Astrocyte (in vitro differentiated cells and primary cell): ENCODE data around the gene AK5. TPM values are rescaled to one million over a fixed set of nuclear protein-coding genes. Genes with fewer than 3 reads are reported as not detected.

Source experiments
- DNase-seq: peaks from one replicate; pipeline ENCODE4 v3.0.0-alpha.2; 2010; ENCODE audit warnings: low read depth
- FAIRE-seq: peaks from 2 replicates; lab custom pipeline; 2011; peaks lifted over from hg19 to GRCh38; lab: Jason Lieb, UNC
- H2AFZ ChIP-seq: 2 replicates; pipeline ENCODE4 v1.6.0; 2012; ENCODE audit warnings: low read depth, low read length, inconsistent platforms
- H3K27ac ChIP-seq: 2 replicates; pipeline ENCODE4 v1.5.1; 2011; ENCODE audit warnings: low read depth, low read length, inconsistent platforms
- H3K27me3 ChIP-seq: 2 replicates; pipeline ENCODE4 v1.6.0; 2011; ENCODE audit warnings: low read length, inconsistent platforms; ENCODE audit not compliant: insufficient read depth
- H3K36me3 ChIP-seq: 2 replicates; pipeline ENCODE4 v1.5.1; 2011; ENCODE audit warnings: low read length, inconsistent platforms; ENCODE audit not compliant: insufficient read depth
- H3K4me1 ChIP-seq: 2 replicates; pipeline ENCODE4 v1.5.1; 2011; ENCODE audit warnings: low read length, inconsistent platforms; ENCODE audit not compliant: insufficient read depth
- H3K4me2 ChIP-seq: 2 replicates; pipeline ENCODE4 v1.6.0; 2012; ENCODE audit warnings: low read length, inconsistent platforms
- H3K4me3 ChIP-seq: 2 replicates; pipeline ENCODE4 v1.5.1; 2011; ENCODE audit warnings: low read depth, mild to moderate bottlenecking, low read length, inconsistent platforms; ENCODE audit not compliant: insufficient read depth
- H3K79me2 ChIP-seq: 2 replicates; pipeline ENCODE4 v1.6.0; 2012; ENCODE audit warnings: mild to moderate bottlenecking, low read length, inconsistent platforms; ENCODE audit not compliant: insufficient read depth
- H3K9ac ChIP-seq: 2 replicates; pipeline ENCODE4 v1.6.0; 2012; ENCODE audit warnings: mild to moderate bottlenecking, low read length, inconsistent platforms
- H3K9me3 ChIP-seq: 2 replicates; pipeline ENCODE4 v1.5.1; 2012; ENCODE audit warnings: low read depth, mild to moderate bottlenecking, low read length, inconsistent platforms; ENCODE audit not compliant: insufficient read depth
- H4K20me1 ChIP-seq: 2 replicates; pipeline ENCODE4 v1.6.0; 2012; ENCODE audit warnings: low read length, inconsistent platforms; ENCODE audit not compliant: insufficient read depth
- H3K27ac Mint-ChIP-seq: one replicate; pipeline ENCODE4 v1.8.0; 2021; ENCODE audit warnings: mild to moderate bottlenecking, mixed read lengths; ENCODE audit not compliant: unreplicated experiment
- H3K27me3 Mint-ChIP-seq: one replicate; pipeline ENCODE4 v1.8.0; 2021; ENCODE audit warnings: low read depth, mixed read lengths; ENCODE audit not compliant: unreplicated experiment
- H3K36me3 Mint-ChIP-seq: one replicate; pipeline ENCODE4 v1.8.0; 2021; ENCODE audit warnings: low read depth, mixed read lengths; ENCODE audit not compliant: unreplicated experiment
- H3K4me1 Mint-ChIP-seq: one replicate; pipeline ENCODE4 v1.8.0; 2021; ENCODE audit warnings: low read depth, mixed read lengths; ENCODE audit not compliant: unreplicated experiment
- H3K4me3 Mint-ChIP-seq: one replicate; pipeline ENCODE4 v1.8.0; 2021; ENCODE audit warnings: mild to moderate bottlenecking, moderate library complexity, mixed read lengths; ENCODE audit not compliant: unreplicated experiment
- H3K9me3 Mint-ChIP-seq: one replicate; pipeline ENCODE4 v1.8.0; 2021; ENCODE audit warnings: mild to moderate bottlenecking, mixed read lengths; ENCODE audit not compliant: unreplicated experiment
- EZH2 ChIP-seq: IDR thresholded peaks from 2 replicates; pipeline ENCODE4 v1.6.1; 2012; ENCODE audit warnings: mild to moderate bottlenecking, low read length, inconsistent platforms; ENCODE audit not compliant: insufficient read depth
- total RNA-seq: library from RNA; stranded (reverse); gene quantifications from 2 replicates; pipeline ENCODE4 v1.2.1, GENCODE V29; 2021
- TF ChIP-seq, protein P1 (sequence below): IDR thresholded peaks from 2 replicates; pipeline ENCODE4 v1.5.1; 2011; ENCODE audit warnings: low read depth, mild to moderate bottlenecking, inconsistent platforms, low read length, moderate library complexity; ENCODE audit not compliant: insufficient read depth

AK5 gene
- total RNA-seq, 1 donor from 2014 or later: 4.4 TPM

GRCh38 chr1:77461691-77462090 lies 179.9 kb downstream of the AK5 start:
- no peak overlapping the region for H3K27ac Mint-ChIP-seq
- Histone ChIP-seq H3K27me3 (no peaks in the 10 kb centered on the region), H3K27ac (no peak overlapping the region), H3K4me3 (no peak overlapping the region), H3K4me2 (no peak overlapping the region), H3K79me2 (no peaks in the 10 kb centered on the region), H3K9me3 (no peaks in the 10 kb centered on the region), H3K4me1 (no peaks in the 10 kb centered on the region), H4K20me1 (no peaks in the 10 kb centered on the region), H3K9ac (no peak overlapping the region), H2AFZ (no peak overlapping the region), H3K36me3 (no peaks in the 10 kb centered on the region)
- peaks cover 8% of the 10 kb centered on the region for H3K9me3 Mint-ChIP-seq
- no peak overlapping the region for H3K4me3 Mint-ChIP-seq
- TF ChIP-seq, protein P1, sequence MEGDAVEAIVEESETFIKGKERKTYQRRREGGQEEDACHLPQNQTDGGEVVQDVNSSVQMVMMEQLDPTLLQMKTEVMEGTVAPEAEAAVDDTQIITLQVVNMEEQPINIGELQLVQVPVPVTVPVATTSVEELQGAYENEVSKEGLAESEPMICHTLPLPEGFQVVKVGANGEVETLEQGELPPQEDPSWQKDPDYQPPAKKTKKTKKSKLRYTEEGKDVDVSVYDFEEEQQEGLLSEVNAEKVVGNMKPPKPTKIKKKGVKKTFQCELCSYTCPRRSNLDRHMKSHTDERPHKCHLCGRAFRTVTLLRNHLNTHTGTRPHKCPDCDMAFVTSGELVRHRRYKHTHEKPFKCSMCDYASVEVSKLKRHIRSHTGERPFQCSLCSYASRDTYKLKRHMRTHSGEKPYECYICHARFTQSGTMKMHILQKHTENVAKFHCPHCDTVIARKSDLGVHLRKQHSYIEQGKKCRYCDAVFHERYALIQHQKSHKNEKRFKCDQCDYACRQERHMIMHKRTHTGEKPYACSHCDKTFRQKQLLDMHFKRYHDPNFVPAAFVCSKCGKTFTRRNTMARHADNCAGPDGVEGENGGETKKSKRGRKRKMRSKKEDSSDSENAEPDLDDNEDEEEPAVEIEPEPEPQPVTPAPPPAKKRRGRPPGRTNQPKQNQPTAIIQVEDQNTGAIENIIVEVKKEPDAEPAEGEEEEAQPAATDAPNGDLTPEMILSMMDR: no peak
- no peak for TF ChIP-seq EZH2
- no peaks in the 10 kb centered on the region for H3K4me1 Mint-ChIP-seq
- FAIRE-seq (no peak), DNase-seq (no peak)
- peaks cover 6% of the 10 kb centered on the region for H3K27me3 Mint-ChIP-seq
- H3K36me3 Mint-ChIP-seq: no peaks in the 10 kb centered on the region

DNA sequence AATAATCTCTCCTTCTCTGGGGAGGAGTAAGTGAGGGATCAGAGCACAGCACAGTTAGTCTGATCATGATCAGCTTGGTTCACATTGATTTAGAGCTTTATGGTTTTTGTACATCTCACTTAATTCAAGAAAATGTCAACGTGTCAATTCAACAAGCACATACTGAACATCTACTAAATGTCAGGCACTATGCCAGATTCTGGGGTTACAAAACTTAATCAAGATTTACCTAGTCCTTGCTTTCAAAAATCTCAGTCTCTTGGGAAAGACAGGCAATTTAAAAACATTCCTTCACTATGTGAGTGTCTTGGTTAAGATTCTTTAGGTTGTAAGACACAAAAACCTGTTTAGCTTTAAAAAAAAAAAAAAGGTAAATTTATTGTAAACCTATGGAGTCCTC lies 181.4 kb downstream of the AK5 start:
- Histone ChIP-seq H4K20me1 (no peaks in the 10 kb centered on the region), H3K4me2 (no peak overlapping the region), H3K9ac (no peak overlapping the region), H3K4me1 (no peaks in the 10 kb centered on the region), H3K4me3 (no peak overlapping the region), H3K9me3 (no peaks in the 10 kb centered on the region), H3K27ac (no peak overlapping the region), H3K79me2 (no peaks in the 10 kb centered on the region), H2AFZ (no peak overlapping the region), H3K27me3 (no peaks in the 10 kb centered on the region), H3K36me3 (no peaks in the 10 kb centered on the region)
- TF ChIP-seq EZH2: no peak
- TF ChIP-seq, protein P1: no peak
- H3K4me3 Mint-ChIP-seq: no peak overlapping the region
- no peak for FAIRE-seq
- H3K27me3 Mint-ChIP-seq: peaks cover 5% of the 10 kb centered on the region
- peaks cover 6% of the 10 kb centered on the region for H3K9me3 Mint-ChIP-seq
- H3K4me1 Mint-ChIP-seq: peaks cover 3% of the 10 kb centered on the region
- no peak overlapping the region for H3K27ac Mint-ChIP-seq
- H3K36me3 Mint-ChIP-seq: no peaks in the 10 kb centered on the region
- no peak for DNase-seq

GRCh38 chr1:77465139-77465538 lies 183.3 kb downstream of the AK5 start:
- no peak overlapping the region for H3K4me3 ChIP-seq
- no peaks in the 10 kb centered on the region for H4K20me1 ChIP-seq
- no peak overlapping the region for H3K9ac ChIP-seq
- H3K4me2 ChIP-seq: no peak overlapping the region
- TF ChIP-seq, protein P1: no peak
- TF ChIP-seq EZH2: no peak
- H2AFZ ChIP-seq: no peak overlapping the region
- H3K27ac ChIP-seq: no peak overlapping the region
- no peak overlapping the region for H3K4me3 Mint-ChIP-seq
- H3K9me3 Mint-ChIP-seq: peaks cover 2% of the 10 kb centered on the region
- peaks cover 6% of the 10 kb centered on the region for H3K4me1 Mint-ChIP-seq
- no peaks in the 10 kb centered on the region for H3K36me3 Mint-ChIP-seq
- no peaks in the 10 kb centered on the region for H3K36me3 ChIP-seq
- no peak for FAIRE-seq
- no peaks in the 10 kb centered on the region for H3K4me1 ChIP-seq
- H3K27me3 Mint-ChIP-seq: no peaks in the 10 kb centered on the region
- no peaks in the 10 kb centered on the region for H3K9me3 ChIP-seq
- H3K79me2 ChIP-seq: no peaks in the 10 kb centered on the region
- no peak for DNase-seq
- H3K27me3 ChIP-seq: no peaks in the 10 kb centered on the region
- H3K27ac Mint-ChIP-seq: no peak overlapping the region
